GM19238 (cell line): ENCODE results near the gene SH3PXD2A.

Experiments
- DNase-seq: peaks from one replicate; pipeline ENCODE4 v3.0.0; 2011; ENCODE audit warnings: low spot score; ENCODE audit not compliant: insufficient read length

Gene SH3PXD2A

DNA sequence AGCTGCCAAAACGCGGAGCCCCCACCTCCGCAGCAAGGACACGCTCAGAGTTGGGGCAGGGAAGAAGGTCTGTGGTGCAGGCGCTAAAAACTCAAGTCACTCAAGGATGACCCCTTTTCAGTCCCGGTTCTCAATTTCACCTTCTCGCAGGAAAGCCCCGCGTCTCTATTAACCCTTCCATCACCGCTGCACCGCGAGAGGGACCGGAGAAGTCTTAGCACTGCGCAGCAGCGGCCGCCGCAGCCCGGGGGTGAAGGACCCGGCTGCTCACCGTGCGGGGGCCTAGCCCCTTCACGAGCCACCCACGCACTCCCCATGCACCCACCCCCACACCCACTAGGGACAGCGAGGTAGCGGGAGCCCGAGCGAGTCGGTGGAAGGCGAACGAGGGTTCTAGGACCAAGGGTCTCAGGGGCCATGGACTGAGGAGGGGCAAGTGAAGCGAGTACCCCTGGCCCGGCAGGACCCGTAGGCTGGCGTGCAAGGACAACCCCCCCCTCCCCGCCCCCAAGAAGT lies 162.9 kb downstream of the SH3PXD2A start:
- DNase-seq = peak; percentile 82

DNA sequence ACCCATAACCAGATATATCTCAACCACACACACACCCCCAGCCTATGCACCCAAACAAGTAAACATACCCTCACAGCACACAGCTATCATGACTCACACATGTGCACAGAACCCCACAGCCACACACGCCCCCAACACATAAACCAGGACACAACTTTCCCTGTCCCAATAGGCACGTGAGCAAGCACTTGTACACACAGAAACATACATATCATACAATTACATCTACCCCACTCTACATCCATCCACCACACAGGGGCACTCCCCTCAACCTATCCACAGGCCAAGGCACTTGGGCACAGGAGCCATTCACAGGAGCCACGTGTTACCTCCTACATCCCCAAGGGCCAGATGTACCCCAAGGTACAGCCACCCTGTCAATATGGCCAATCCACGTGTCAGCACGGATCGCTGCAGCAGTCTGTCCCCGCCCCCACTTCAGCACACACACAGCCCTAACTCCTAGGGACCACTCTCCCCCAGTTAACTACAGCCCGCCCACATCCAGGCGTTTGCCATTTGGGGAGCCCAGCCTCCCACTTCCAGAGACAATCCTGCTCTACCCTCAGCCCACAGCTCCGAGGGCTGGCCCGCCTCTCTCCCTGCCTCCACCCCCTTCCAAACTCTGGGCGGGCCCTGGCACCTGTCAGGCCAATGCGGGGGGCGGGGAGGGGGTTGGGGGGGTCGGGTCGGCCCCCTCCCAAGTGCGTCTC lies 163.5 kb downstream of the SH3PXD2A start:
- DNase-seq = peak; percentile 56

- DNase-seq = no peak
Measured at GRCh38 chr10:103691267-103691666, 164.1 kb downstream of the SH3PXD2A start.

DNA sequence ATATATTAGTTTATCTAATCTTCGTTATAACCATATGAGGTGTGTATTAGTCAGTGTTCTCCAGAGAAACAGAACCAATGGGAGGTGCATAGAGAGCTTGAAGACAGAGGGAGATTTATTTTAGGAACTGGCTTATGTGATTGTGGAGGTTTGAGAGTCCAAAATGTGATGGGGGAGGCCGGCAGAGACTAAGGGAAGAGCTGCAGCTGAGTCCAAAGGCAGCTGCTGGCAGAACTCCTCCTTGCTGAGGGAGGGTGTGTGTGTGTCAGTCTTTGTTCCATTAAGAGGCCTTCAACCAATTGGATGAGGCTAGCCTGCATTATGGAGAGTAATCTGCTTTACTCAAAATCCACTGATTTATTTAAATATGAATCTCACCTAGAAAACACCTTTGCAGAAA lies 165.1 kb downstream of the SH3PXD2A start:
- DNase-seq = no peak

DNA sequence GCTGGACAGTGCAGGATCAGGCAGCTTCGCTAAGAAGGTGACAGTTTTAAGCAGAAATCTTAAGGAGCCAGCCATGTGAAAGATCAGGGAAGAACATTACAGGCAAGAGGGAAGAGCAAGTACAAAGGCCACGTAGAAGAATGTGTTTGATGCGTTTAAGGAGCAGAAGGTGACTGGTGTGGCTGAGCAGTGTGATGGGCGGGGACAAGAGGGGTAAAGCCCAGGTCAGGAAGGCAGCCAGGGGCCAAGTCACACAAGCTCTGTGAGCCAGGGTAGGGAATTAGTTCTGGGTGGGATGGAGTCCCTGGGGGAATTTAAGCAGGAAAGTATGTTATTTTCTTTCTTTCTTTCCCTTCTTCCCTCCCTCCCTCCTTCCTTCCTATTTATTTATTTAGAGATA lies 166.9 kb downstream of the SH3PXD2A start:
- DNase-seq = no peak

DNA sequence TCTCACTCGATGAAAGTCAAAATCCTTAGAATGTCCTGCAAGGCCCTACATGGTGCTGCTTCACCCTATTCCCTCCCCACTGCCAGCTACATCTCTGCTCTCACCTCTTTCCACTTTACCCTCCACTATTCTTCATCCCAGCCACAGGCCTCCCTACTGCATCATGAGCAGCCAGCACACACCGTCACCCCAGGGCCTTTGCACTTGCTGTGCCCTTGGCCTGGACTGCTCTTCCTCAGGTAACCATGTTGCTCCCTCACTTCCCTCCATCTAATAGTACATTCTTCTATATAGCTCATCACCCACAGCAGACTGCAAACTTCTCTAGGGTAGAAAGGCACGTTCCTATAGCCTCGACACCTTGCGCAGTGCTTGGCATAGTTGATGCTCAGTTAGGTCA lies 167.7 kb downstream of the SH3PXD2A start:
- DNase-seq = no peak

DNA sequence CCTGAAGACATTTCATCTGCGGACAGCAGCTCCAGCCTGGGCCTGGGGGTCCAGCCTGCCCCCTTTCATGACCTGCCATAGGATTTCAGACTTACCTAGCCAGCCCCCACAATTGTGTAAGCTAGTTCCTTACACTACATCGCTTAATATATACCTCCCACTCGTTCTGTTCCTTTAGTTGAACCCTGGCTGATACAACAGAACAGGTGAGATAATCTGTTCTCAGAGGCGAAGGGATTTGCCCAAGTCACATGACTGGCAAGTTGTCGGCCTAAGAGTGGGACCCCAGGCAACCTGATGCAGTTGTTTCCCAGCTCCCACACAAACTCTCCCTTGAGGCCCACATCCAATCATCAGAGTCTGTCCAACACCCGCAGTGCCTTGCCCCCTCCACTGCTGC lies 168.2 kb downstream of the SH3PXD2A start:
- DNase-seq = no peak

GRCh38 chr10:103685880-103686669 lies 169.3 kb downstream of the SH3PXD2A start:
- peak; percentile 84 for DNase-seq

DNA sequence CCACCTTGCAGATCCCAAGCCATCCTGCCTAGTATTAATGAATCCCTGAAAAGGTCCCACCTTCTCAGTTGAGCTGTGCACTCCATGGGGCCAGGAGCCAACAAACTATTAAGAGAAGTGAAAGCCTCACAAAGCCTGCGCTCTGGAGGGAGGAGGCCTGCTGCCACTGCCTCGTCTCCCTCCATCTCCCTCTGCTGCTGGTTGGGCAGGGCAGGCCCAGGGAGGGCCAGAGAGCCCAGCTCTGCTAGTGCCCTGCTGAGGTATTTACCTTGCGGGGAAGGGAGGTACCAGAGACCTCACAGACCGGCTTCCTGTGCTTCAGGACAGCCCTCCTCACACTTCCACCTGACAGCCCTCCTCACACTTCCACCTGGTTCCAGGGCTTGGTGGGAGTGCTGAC lies 171.5 kb downstream of the SH3PXD2A start:
- no peak for DNase-seq

- no peak for DNase-seq
Measured at GRCh38 chr10:103682631-103683030, 172.7 kb downstream of the SH3PXD2A start.

DNA sequence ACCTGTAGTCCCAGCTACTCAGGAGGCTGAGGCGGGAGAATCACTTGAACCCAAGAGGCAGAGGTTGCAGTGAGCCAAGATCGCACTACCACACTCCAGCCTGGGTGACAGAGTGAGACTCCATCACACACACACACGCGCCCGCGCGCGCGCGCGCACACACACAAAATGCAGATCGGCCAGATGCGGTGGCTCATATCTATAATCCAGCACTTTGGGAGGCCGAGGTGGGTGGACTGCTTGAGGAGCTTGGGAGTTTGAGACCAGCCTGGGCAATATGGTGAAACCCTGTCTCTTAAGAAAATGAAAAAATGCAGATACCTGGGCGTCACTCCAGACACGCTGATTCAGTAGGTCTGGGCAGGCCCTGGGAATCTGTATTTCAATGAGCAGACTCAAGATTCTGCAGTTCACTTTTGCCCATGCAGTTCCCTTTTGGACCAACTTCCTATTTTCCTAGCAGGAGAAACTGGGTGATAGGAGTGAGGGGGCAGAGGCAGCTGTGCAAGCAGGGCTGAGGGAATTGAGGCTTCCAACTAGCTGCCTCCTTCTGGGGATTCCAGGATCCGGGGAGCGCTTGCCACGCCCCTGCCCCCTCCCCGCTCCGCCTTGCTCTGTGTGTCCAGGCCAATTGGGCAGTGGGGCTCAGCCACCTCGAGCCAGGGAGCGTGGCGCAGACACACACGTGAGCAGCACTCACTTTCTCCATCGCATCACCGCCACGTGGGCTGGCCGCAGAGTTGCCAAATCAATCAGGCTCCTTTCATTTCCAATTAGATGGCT lies 173.6 kb downstream of the SH3PXD2A start:
- DNase-seq = no peak

- DNase-seq = no peak
Measured at GRCh38 chr10:103680869-103681236, 174.5 kb downstream of the SH3PXD2A start.

DNA sequence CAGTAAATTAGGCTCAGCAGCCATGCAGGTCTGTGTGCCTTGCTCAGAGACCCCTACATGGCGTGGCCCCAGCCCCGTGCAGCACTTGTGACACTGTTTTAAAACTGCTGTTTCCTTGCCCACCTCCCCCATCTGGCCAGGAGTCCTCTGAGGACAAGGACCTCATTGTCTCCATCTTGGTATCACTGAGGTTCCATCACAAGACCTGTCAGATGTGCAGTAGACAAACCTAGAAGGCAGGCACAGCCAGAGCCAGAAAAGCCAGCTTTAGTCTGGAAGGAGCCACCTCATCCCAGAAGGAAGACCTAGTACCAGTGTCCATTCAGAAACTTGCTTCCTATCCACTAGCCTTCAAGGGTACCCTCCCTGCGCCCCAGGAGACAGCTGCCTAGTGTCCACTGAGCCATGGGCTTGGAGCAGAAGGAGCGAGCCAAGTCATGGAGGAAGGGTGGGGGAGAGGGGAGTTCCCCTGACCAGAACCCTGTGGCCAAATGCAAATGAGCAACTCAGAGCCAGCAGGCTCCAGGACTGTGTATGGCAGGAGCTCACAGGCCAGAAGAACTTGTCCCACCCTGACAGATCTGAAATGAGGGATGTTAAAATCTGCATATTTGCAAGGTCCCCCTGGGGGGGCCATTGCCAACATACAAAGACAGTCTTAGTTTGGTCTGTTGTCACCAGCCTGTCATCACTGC lies 176.1 kb downstream of the SH3PXD2A start:
- peak; percentile 69 for DNase-seq

DNA sequence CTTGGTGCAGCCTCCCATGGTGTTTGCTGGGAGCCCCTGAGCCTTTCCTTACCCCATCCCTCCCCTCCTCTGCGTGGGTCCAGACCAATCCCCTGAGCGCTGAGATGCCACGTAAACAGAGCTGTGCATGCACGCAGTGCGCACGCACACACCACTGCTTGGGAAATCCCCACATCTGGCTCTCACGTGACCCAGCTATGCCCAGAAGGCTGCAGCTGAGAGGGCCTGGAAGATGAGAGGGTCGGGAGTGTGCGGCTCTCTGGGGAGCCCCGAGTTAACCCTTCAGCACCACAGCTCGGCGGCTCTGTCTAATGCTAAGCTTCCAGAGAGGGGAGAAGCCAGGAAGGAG lies 177.2 kb downstream of the SH3PXD2A start:
- DNase-seq = peak; percentile 92

DNA sequence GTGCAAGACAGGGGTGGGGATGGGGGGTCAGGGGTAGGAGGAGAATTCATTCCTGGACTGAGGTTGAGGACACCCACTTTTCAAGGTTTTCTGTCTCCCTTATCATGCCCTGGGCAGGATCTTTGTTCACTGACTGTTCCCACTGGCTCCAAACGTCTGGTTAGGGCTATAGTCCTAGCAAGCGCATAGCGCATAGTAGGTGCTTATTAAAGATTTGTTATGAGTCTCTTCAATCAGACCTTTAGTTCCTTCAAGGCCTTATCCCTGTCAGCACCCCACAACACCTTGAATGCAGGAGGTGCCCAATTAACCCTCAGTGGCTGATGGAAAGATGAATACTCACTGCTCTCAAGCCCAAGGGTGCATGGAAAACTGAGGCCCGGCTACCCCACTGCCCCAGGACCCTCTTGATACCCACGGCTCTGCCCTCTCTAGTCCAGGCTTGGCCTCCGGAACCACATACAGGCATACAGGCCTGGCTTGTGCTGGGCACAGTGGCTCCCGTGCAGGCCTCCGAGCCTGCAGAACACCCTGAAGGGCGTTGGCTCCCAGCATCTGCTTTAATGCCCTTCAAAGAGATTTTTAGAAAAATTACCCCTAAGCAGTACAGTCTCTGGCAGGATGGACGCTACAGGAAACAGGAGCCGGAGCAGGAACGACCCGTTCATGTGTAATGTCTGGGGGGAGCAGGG lies 177.7 kb downstream of the SH3PXD2A start:
- no peak for DNase-seq

- no peak for DNase-seq
Measured at GRCh38 chr10:103676851-103677417, 178.4 kb downstream of the SH3PXD2A start.

- DNase-seq = no peak
Measured at GRCh38 chr10:103676058-103676785, 179.2 kb downstream of the SH3PXD2A start.

DNA sequence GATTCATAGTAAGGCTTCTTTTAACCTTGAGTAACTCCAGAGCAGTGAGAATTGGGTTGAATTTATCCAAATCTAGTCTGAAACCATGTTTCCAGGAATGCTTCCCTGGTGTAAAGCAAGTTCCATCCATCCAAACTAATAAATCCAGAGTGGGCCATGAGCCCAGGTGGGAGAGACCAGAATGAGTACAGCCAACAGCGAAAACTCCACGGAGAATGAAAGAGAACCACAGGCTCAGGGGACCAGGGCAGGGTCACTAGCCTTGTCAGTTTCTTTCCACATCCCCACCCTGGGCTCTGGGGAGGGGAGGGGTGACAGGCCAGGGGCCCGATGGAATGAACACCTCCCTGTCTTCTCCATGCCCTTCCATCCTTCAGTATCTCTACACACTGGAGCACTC lies 181.8 kb downstream of the SH3PXD2A start:
- DNase-seq = no peak

DNA sequence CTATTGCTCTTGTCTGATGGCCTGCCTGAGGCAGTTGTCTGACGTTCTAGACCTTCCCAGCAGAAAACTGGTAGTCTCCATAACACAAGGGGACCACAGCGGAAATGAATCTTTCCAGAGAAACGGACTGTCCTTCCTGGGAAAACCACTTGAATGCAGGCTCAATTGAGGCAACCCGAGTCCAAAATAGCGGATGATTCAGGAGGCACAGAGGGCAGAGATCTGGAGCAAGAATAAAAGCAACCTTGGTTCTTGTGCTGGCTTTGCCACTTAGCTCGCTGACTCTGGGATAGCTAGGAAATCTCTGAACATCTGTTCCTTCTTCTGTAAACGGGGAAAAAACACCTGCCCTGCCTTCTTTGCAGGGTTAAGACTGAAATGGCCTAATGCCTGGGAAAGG lies 183.0 kb downstream of the SH3PXD2A start:
- DNase-seq = no peak
